NCI-H2171 (cell line): Measurements from ENCODE around the gene DAB2IP.

Experiments
- DNase-seq: peaks from one replicate; lab custom pipeline; 2025; lab: John Stamatoyannopoulos, UW

DAB2IP gene

GRCh38 chr9:121663591-121663990 is 12.2 kb downstream of the DAB2IP start:
- DNase-seq, result no peak

GRCh38 chr9:121666294-121666693 is 14.9 kb downstream of the DAB2IP start:
- DNase-seq, result no peak

- no peak for DNase-seq
Measured at GRCh38 chr9:121667214-121667613, 15.8 kb downstream of the DAB2IP start.

GRCh38 chr9:121667890-121668289 is 16.5 kb downstream of the DAB2IP start:
- DNase-seq, result no peak

- no peak for DNase-seq
Measured at GRCh38 chr9:121670431-121670830, 19.0 kb downstream of the DAB2IP start.

GRCh38 chr9:121671612-121672155 is 20.2 kb downstream of the DAB2IP start:
- DNase-seq, result no peak

GRCh38 chr9:121672213-121672612 is 20.8 kb downstream of the DAB2IP start:
- DNase-seq, result no peak

- DNase-seq, result no peak
Measured at GRCh38 chr9:121672986-121673385, 21.6 kb downstream of the DAB2IP start.

- no peak for DNase-seq
Measured at GRCh38 chr9:121673576-121673975, 22.1 kb downstream of the DAB2IP start.

GRCh38 chr9:121674017-121674416 is 22.6 kb downstream of the DAB2IP start:
- no peak for DNase-seq

GRCh38 chr9:121674952-121675351 is 23.5 kb downstream of the DAB2IP start:
- no peak for DNase-seq

GRCh38 chr9:121675381-121675780 is 23.9 kb downstream of the DAB2IP start:
- no peak for DNase-seq

GRCh38 chr9:121675969-121676822 is 24.8 kb downstream of the DAB2IP start:
- DNase-seq, result no peak

GRCh38 chr9:121676926-121677325 is 25.5 kb downstream of the DAB2IP start:
- DNase-seq, result no peak

- no peak for DNase-seq
Measured at GRCh38 chr9:121678501-121679022, 27.1 kb downstream of the DAB2IP start.

GRCh38 chr9:121679901-121680635 is 28.6 kb downstream of the DAB2IP start:
- DNase-seq, result no peak

- no peak for DNase-seq
Measured at GRCh38 chr9:121681404-121681803, 30.0 kb downstream of the DAB2IP start.

- DNase-seq, result no peak
Measured at GRCh38 chr9:121682201-121682600, 30.8 kb downstream of the DAB2IP start.

GRCh38 chr9:121682926-121683515 is 31.6 kb downstream of the DAB2IP start:
- no peak for DNase-seq

GRCh38 chr9:121683652-121684051 is 32.2 kb downstream of the DAB2IP start:
- no peak for DNase-seq

- no peak for DNase-seq
Measured at GRCh38 chr9:121684381-121685145, 33.1 kb downstream of the DAB2IP start.
